Parathyroid adenoma (tissue), 2 donors: ENCODE results near the gene ME3.
"Not testable (repeated sequence)": the region's sequence is repeated elsewhere in the genome, so short reads cannot be mapped to it uniquely, and the experiment has no call there.

Experiments
- H2AFZ ChIP-seq: fragments of 300-600 bp; sonication (generic); one replicate; pipeline ENCODE4 v1.7.0; 2017; ENCODE audit warnings: antibody characterized with exemption, mild to moderate bottlenecking
- H3K27ac ChIP-seq: fragments of 300-600 bp; sonication (generic); one replicate; pipeline ENCODE4 v1.7.0; 2017
- H3K27me3 ChIP-seq: fragments of 300-600 bp; sonication (generic); one replicate; pipeline ENCODE4 v1.7.0; 2017; ENCODE audit warnings: low read length; ENCODE audit not compliant: control insufficient read depth, insufficient read depth
- H3K36me3 ChIP-seq: fragments of 300-600 bp; sonication (generic); one replicate; pipeline ENCODE4 v1.7.0; 2017; ENCODE audit warnings: low read length; ENCODE audit not compliant: control insufficient read depth, insufficient read depth
- H3K4me1 ChIP-seq: fragments of 300-600 bp; sonication (generic); one replicate; pipeline ENCODE4 v1.7.0; 2017; ENCODE audit warnings: control low read depth
- H3K4me2 ChIP-seq: fragments of 300-600 bp; sonication (generic); one replicate; pipeline ENCODE4 v1.7.0; 2017; ENCODE audit warnings: low read length
- H3K4me3 ChIP-seq: fragments of 300-600 bp; sonication (generic); one replicate; pipeline ENCODE4 v1.7.0; 2017; ENCODE audit warnings: low read depth, low read length
- H3K79me2 ChIP-seq: fragments of 300-600 bp; sonication (generic); one replicate; pipeline ENCODE4 v1.7.0; 2017; ENCODE audit warnings: control low read depth
- H3K9ac ChIP-seq: fragments of 300-600 bp; sonication (generic); one replicate; pipeline ENCODE4 v1.7.0; 2017; ENCODE audit warnings: mild to moderate bottlenecking
- H3K9me3 ChIP-seq: fragments of 300-600 bp; sonication (generic); one replicate; pipeline ENCODE4 v1.7.0; 2017; ENCODE audit warnings: low read length; ENCODE audit not compliant: control insufficient read depth
- CTCF ChIP-seq: fragments of 300-600 bp; sonication (generic); IDR thresholded peaks from one replicate; pipeline ENCODE4 v1.7.0; 2017; ENCODE audit warnings: antibody characterized with exemption, mild to moderate bottlenecking
- donor health status: primary hyperparathyroidism.

ME3 gene

GRCh38 chr11:86418917-86419316 lies 253.5 kb downstream of the ME3 start:
- H3K4me1 ChIP-seq, result no peaks in the 10 kb centered on the region
- no peak overlapping the region for H2AFZ ChIP-seq

GRCh38 chr11:86418513-86418912 lies 253.9 kb downstream of the ME3 start:
- H3K36me3 ChIP-seq, result no peaks in the 10 kb centered on the region
- no peaks in the 10 kb centered on the region for H3K4me1 ChIP-seq
- no peak overlapping the region for H3K4me3 ChIP-seq
- no peak overlapping the region for H3K9ac ChIP-seq
- H3K4me2 ChIP-seq, result no peak overlapping the region
- H3K79me2 ChIP-seq, result no peaks in the 10 kb centered on the region
- H2AFZ ChIP-seq, result no peak overlapping the region
- no peak overlapping the region for H3K27ac ChIP-seq
- H3K27me3 ChIP-seq, result no peaks in the 10 kb centered on the region
- TF ChIP-seq CTCF, result no peak
- H3K9me3 ChIP-seq, result no peaks in the 10 kb centered on the region

More at GRCh38 chr11:86418917-86419316, 253.5 kb downstream of the ME3 start:
- Histone ChIP-seq H3K9ac (no peak overlapping the region), H3K4me3 (no peak overlapping the region), H3K79me2 (no peaks in the 10 kb centered on the region), H3K4me2 (no peak overlapping the region), H3K36me3 (no peaks in the 10 kb centered on the region), H3K9me3 (no peaks in the 10 kb centered on the region), H3K27me3 (no peaks in the 10 kb centered on the region), H3K27ac (no peak overlapping the region)
- TF ChIP-seq CTCF, result no peak

- no peaks in the 10 kb centered on the region for H3K9me3 ChIP-seq
Measured at GRCh38 chr11:86418106-86418505, 254.3 kb downstream of the ME3 start.

GRCh38 chr11:86416951-86417350 lies 255.5 kb downstream of the ME3 start:
- H2AFZ ChIP-seq, H3K4me1 ChIP-seq, H3K9ac ChIP-seq, H3K79me2 ChIP-seq, H3K9me3 ChIP-seq, H3K4me2 ChIP-seq, H3K27ac ChIP-seq, H3K4me3 ChIP-seq, H3K36me3 ChIP-seq, H3K27me3 ChIP-seq: not testable (repeated sequence)

More at GRCh38 chr11:86418106-86418505, 254.3 kb downstream of the ME3 start:
- Histone ChIP-seq H2AFZ (no peak overlapping the region), H3K4me2 (no peak overlapping the region), H3K79me2 (no peaks in the 10 kb centered on the region), H3K36me3 (no peaks in the 10 kb centered on the region), H3K4me1 (no peaks in the 10 kb centered on the region), H3K9ac (no peak overlapping the region), H3K27me3 (no peaks in the 10 kb centered on the region), H3K4me3 (no peak overlapping the region), H3K27ac (no peak overlapping the region)
- TF ChIP-seq CTCF, result no peak

- Histone ChIP-seq H3K4me2 (no peak overlapping the region), H2AFZ (no peak overlapping the region), H3K9me3 (no peaks in the 10 kb centered on the region), H3K4me1 (no peaks in the 10 kb centered on the region), H3K9ac (no peak overlapping the region), H3K27ac (no peak overlapping the region), H3K4me3 (no peak overlapping the region), H3K27me3 (no peaks in the 10 kb centered on the region), H3K79me2 (no peaks in the 10 kb centered on the region), H3K36me3 (no peaks in the 10 kb centered on the region)
- TF ChIP-seq CTCF, result no peak
Measured at GRCh38 chr11:86416494-86416893, 255.9 kb downstream of the ME3 start.
